HG03571 (cell line): ENCODE data around the gene PLAC8L1.

Source experiments
- ATAC-seq: cut with Tn5 transposase; IDR thresholded peaks from one replicate; pipeline ENCODE4 v1.9.1; 2021; ENCODE audit not compliant: unreplicated experiment

PLAC8L1 gene

DNA sequence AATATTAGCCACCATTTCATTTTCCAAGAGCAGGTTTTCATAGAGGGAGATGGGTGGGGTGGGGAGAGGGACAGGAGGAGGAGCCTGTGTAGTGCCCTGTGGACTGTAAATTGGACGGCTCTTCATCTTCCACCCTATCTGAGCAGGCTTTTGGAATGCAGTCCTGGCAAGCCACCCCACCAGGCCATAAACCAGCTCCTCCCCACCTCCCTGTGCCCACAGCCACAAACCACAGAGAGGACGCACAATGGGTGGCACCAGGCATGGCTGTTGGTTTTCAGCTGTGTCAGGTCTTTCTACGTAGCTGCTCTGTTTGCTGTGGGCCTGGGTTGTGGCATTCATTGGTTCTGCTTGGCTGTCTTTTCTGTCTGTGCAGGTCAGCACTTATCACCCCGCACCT, 58.0 kb downstream of the PLAC8L1 start:
- no peak for ATAC-seq

- no peak for ATAC-seq
These were observed 61.7 kb downstream of the PLAC8L1 start for GRCh38 chr5:146043722-146044121.

GRCh38 chr5:146042628-146043279, 62.6 kb downstream of the PLAC8L1 start:
- no peak for ATAC-seq

DNA sequence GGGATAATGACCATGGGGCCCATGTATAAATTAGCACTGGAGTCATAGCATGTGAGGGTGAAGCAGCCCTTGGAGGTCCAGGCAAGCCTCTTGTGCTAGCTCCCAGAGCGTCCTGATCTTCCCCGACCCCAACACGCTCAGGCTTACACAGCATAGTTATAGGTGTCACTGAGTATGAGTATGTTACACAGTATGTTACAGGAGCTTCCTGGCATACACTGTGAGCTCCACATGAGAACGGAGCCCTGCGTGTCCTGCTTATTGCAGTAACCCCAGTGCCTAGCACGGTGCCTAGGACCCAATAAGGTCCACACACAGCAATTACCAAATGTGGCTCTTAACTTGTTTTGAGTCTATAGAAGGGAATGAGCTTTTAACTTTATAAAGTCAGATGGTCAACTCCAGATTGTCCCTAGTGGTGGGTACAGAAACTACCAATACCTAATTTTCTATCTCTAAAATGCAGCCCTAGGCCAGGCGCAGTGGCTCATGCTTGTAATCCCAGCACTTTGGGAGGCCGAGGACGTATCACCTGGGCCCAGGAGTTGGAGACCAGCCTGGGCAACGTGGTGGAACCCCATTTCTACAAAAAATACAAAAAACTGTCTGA, 64.1 kb downstream of the PLAC8L1 start:
- no peak for ATAC-seq

- ATAC-seq: no peak
These were observed 64.8 kb downstream of the PLAC8L1 start for GRCh38 chr5:146040527-146040926.

DNA sequence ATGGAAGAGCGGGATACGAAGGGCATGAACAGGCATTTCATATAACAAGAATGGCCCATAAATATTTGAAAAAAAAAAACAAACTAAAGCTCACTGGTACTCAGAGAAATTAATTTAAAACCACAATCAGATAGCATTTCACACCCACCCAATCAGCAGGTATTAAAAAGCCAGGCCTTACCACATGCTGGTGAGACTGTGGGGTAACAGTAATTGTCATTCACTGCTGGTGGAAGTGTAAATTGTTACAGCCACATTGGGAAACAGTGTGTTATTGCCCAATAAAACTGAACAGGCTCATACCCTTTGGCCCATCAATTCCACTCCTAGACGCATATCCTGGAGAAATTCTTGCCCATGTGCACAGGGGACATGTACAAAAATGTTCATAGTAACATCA, 66.0 kb downstream of the PLAC8L1 start:
- ATAC-seq: no peak

DNA sequence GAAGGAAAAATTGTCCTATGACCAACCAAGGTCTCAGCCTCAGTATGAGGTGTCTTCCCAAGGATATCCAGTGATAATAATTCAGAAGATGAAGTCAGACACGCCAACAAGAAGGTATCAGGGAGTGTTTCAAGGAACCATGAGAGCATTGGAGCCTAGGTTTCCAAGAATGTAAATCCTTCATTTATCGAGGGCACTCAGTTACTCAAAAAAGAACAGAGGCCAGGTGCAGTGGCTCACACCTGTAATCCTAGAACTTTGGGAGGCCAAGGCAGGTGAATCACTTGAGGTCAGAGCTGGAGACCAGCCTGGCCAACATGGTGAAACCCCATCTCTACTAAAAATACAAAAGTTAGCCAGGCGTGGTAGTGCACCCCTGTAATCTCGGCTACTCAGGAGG, 70.8 kb downstream of the PLAC8L1 start:
- no peak for ATAC-seq
